GM12891 (cell line): ENCODE data around the gene GNPDA2.

ENCODE experiments used
- PAX5 ChIP-seq: IDR thresholded peaks from 2 replicates; pipeline ENCODE4 v1.6.1; 2011; ENCODE audit warnings: low read length, moderate library complexity, mild to moderate bottlenecking; ENCODE audit not compliant: insufficient read depth, severe bottlenecking
- POLR2A ChIP-seq: IDR thresholded peaks from 2 replicates; pipeline ENCODE4 v1.6.1; 2011; ENCODE audit warnings: low read depth, low read length, control low read depth
- POLR2AphosphoS5 ChIP-seq: IDR thresholded peaks from 2 replicates; pipeline ENCODE4 v1.6.1; 2011; ENCODE audit warnings: low read depth, low read length, control low read depth
- POU2F2 ChIP-seq: IDR thresholded peaks from 2 replicates; pipeline ENCODE4 v1.6.1; 2011; ENCODE audit warnings: low read depth, mild to moderate bottlenecking, control low read depth, low read length, moderate library complexity
- SPI1 ChIP-seq: IDR thresholded peaks from 2 replicates; pipeline ENCODE4 v1.6.1; 2011; ENCODE audit warnings: low read depth, low read length, control low read depth
- TAF1 ChIP-seq: IDR thresholded peaks from 2 replicates; pipeline ENCODE4 v1.6.1; 2011; ENCODE audit warnings: low read depth, low read length, control low read depth

DNA sequence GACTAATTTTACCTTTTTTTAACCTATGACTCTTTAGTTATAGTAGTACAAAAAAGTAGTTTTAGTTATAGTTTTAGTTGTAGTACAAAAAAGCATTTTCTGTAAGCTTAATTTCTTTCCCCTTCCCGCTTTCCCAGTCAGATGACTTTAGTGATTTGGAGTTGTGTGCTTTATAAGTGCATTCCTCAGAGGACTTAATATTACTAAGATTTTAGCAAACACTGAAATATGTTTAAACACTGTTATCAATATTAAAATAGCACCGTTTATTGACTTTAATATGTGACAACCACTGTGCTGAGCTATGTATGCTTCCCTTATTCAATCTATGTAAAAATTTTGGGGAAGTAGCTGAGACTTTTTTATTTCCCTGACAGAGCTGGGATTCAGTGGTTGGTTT is 25.3 kb downstream of the GNPDA2 start:
- TF ChIP-seq POLR2A (no peak), POLR2AphosphoS5 (no peak), TAF1 (no peak), POU2F2 (no peak), PAX5 (no peak), SPI1 (no peak)
